Measurements from ENCODE around the gene ZNF611.
"Not testable (repeated sequence)": the region's sequence is repeated elsewhere in the genome, so short reads cannot be mapped to it uniquely, and the experiment has no call there.

Gene ZNF611

GRCh38 chr19:52734893-52735661 lies at the start of gene ZNF611:
Gene ZNF611, minus strand, starts transcription at chr19:52735044. Its CDS starts 19,150 bp downstream, at chr19:52715894.
- H3K4me2 ChIP-seq (ENCODE audit: insufficient read depth, low read length) = peak within 1 kb of the TSS; percentile 94
- H2AFZ ChIP-seq (ENCODE audit: low read depth, low read length) = peak within 1 kb of the TSS; percentile 91
- DNase-seq = peak; percentile 99
- H3K4me1 ChIP-seq (ENCODE audit: insufficient read depth, low read length) = peaks cover 32% of the 10 kb centered on the region
- H3K9me3 ChIP-seq (ENCODE audit: insufficient read depth, low read length, severe bottlenecking) = no peaks in the 10 kb centered on the region
- no peaks in the 10 kb centered on the region for H3K27me3 ChIP-seq (ENCODE audit: insufficient read depth, low read length, poor library complexity)
- no peak for TF ChIP-seq EZH2 (IDR thresholded peaks at IDR 0.05; ENCODE audit: borderline replicate concordance, low read depth, low read length, severe bottlenecking)
- TF ChIP-seq CTCF (IDR thresholded peaks at IDR 0.05; ENCODE audit: borderline replicate concordance, extremely low read depth, low read length, poor library complexity, severe bottlenecking) = peak; percentile 76
- peak within 1 kb of the TSS; percentile 79 for H3K27ac ChIP-seq (ENCODE audit: low read length)
- H3K4me3 ChIP-seq (ENCODE audit: low read depth in 1 of 2, low read length in 2 of 2) = peak within 1 kb of the TSS; percentile 79 to 89
- peak; percentile 94 for ATAC-seq (ENCODE audit: insufficient read depth, low read depth)
- peaks cover 37% of the 10 kb centered on the region for H3K79me2 ChIP-seq (ENCODE audit: insufficient read depth, low read length)
- H3K9ac ChIP-seq (ENCODE audit: low read depth, low read length) = peak within 1 kb of the TSS; percentile 73
- 0 out of 2 replicates have a peak, but pooled peaks cover 3% of the 10 kb centered on the region for H3K36me3 ChIP-seq (ENCODE audit: insufficient read depth, low read length)
- peaks cover 2% of the 10 kb centered on the region; the same call in 1 of the 2 replicates for H4K20me1 ChIP-seq (ENCODE audit: insufficient read depth, low read length)

- not testable (repeated sequence) for H4K20me1 ChIP-seq (ENCODE audit: insufficient read depth, low read length); H3K27me3 ChIP-seq (ENCODE audit: insufficient read depth, low read length, poor library complexity); H3K9me3 ChIP-seq (ENCODE audit: insufficient read depth, low read length, severe bottlenecking); DNase-seq; H3K79me2 ChIP-seq (ENCODE audit: insufficient read depth, low read length); ATAC-seq (ENCODE audit: insufficient read depth, low read depth); H2AFZ ChIP-seq (ENCODE audit: low read depth, low read length); H3K4me3 ChIP-seq (ENCODE audit: low read depth in 1 of 2, low read length in 2 of 2); H3K36me3 ChIP-seq (ENCODE audit: insufficient read depth, low read length); H3K4me2 ChIP-seq (ENCODE audit: insufficient read depth, low read length); H3K9ac ChIP-seq (ENCODE audit: low read depth, low read length); H3K27ac ChIP-seq (ENCODE audit: low read length)
- H3K4me1 ChIP-seq (ENCODE audit: insufficient read depth, low read length) = peaks cover 36% of the 10 kb centered on the region
These were observed 48.0 kb upstream of the ZNF611 start for GRCh38 chr19:52782864-52783263.

- no peaks in the 10 kb centered on the region for H4K20me1 ChIP-seq (ENCODE audit: insufficient read depth, low read length)
- H3K27ac ChIP-seq (ENCODE audit: low read length) = no peak overlapping the region
- H3K4me1 ChIP-seq (ENCODE audit: insufficient read depth, low read length) = peaks cover 8% of the 10 kb centered on the region; the same call in 1 of the 2 replicates
- H3K36me3 ChIP-seq (ENCODE audit: insufficient read depth, low read length) = peaks cover 17% of the 10 kb centered on the region; the same call in 1 of the 2 replicates
- H3K4me3 ChIP-seq (ENCODE audit: low read depth in 1 of 2, low read length in 2 of 2) = no peak overlapping the region
- peak; percentile 77 for ATAC-seq (ENCODE audit: insufficient read depth, low read depth)
- no peak overlapping the region for H2AFZ ChIP-seq (ENCODE audit: low read depth, low read length)
- TF ChIP-seq CTCF (IDR thresholded peaks at IDR 0.05; ENCODE audit: borderline replicate concordance, extremely low read depth, low read length, poor library complexity, severe bottlenecking) (no peak), EZH2 (IDR thresholded peaks at IDR 0.05; ENCODE audit: borderline replicate concordance, low read depth, low read length, severe bottlenecking) (no peak)
- H3K79me2 ChIP-seq (ENCODE audit: insufficient read depth, low read length) = 0 out of 2 replicates have a peak, but pooled peaks cover 5% of the 10 kb centered on the region
- DNase-seq = peak; percentile 50
- no peak overlapping the region for H3K9ac ChIP-seq (ENCODE audit: low read depth, low read length)
- H3K27me3 ChIP-seq (ENCODE audit: insufficient read depth, low read length, poor library complexity) = no peaks in the 10 kb centered on the region
- H3K9me3 ChIP-seq (ENCODE audit: insufficient read depth, low read length, severe bottlenecking) = no peaks in the 10 kb centered on the region
- no peak overlapping the region for H3K4me2 ChIP-seq (ENCODE audit: insufficient read depth, low read length)
These were observed 44.0 kb upstream of the ZNF611 start for GRCh38 chr19:52778811-52779210.

- H3K79me2 ChIP-seq (ENCODE audit: insufficient read depth, low read length); H3K27me3 ChIP-seq (ENCODE audit: insufficient read depth, low read length, poor library complexity); DNase-seq; H4K20me1 ChIP-seq (ENCODE audit: insufficient read depth, low read length); H3K27ac ChIP-seq (ENCODE audit: low read length); H3K9me3 ChIP-seq (ENCODE audit: insufficient read depth, low read length, severe bottlenecking); H3K4me1 ChIP-seq (ENCODE audit: insufficient read depth, low read length); H3K9ac ChIP-seq (ENCODE audit: low read depth, low read length); H3K4me3 ChIP-seq (ENCODE audit: low read depth in 1 of 2, low read length in 2 of 2); ATAC-seq (ENCODE audit: insufficient read depth, low read depth); H3K36me3 ChIP-seq (ENCODE audit: insufficient read depth, low read length); H2AFZ ChIP-seq (ENCODE audit: low read depth, low read length); H3K4me2 ChIP-seq (ENCODE audit: insufficient read depth, low read length): not testable (repeated sequence)
These were observed 21.6 kb upstream of the ZNF611 start for GRCh38 chr19:52756447-52756846.
